Cardiac muscle cell (in vitro differentiated cells and primary cell): ENCODE measurements around the gene SMIM41. TPM values are rescaled to one million over a fixed set of nuclear protein-coding genes. Genes with fewer than 3 reads are reported as not detected.
A peak's percentile ranks its signal among the peaks of the same experiment; 100 is the strongest.

Source experiments
- DNase-seq, 2 donors: peaks; one replicate each; pipeline versions ENCODE4 v3.0.0 to v3.0.0-alpha.2; 2010 to 2017; ENCODE audit warnings: low read depth in 1 of 2, low spot score in 1 of 2
- H3K27ac ChIP-seq: fragments of 200-600 bp; sonication (generic); 2 replicates; pipeline ENCODE4 v1.5.1; 2016
- H3K27me3 ChIP-seq: fragments of 200-600 bp; sonication (generic); 2 replicates; pipeline ENCODE4 v1.6.0; 2016; ENCODE audit warnings: control low read depth
- H3K36me3 ChIP-seq: fragments of 200-600 bp; sonication (generic); 2 replicates; pipeline ENCODE4 v1.5.1; 2016; ENCODE audit warnings: control low read depth
- H3K4me1 ChIP-seq: fragments of 200-600 bp; sonication (generic); 2 replicates; pipeline ENCODE4 v1.8.1; 2017; ENCODE audit warnings: low read depth, mild to moderate bottlenecking, mixed run types
- H3K4me3 ChIP-seq: fragments of 200-600 bp; sonication (generic); 2 replicates; pipeline ENCODE4 v1.5.1; 2016; ENCODE audit warnings: mild to moderate bottlenecking
- H3K9me3 ChIP-seq: fragments of 200-600 bp; sonication (generic); 2 replicates; pipeline ENCODE4 v1.5.1; 2017; ENCODE audit warnings: low read depth, mild to moderate bottlenecking, control low read depth
- CTCF ChIP-seq: IDR thresholded peaks from 2 replicates; pipeline ENCODE4 v1.5.1; 2012; ENCODE audit warnings: low read depth, mild to moderate bottlenecking, low read length
- polyA plus RNA-seq: library from polyadenylated mRNA; unstranded; fragments of >200 nt; fragmentation: Nextera tagmentation; extraction: Ambion mirVana; gene quantifications from 2 replicates; pipeline ENCODE4 v1.2.1, GENCODE V29; 2016
- total RNA-seq: library from RNA; depleted of rRNA; stranded (reverse); fragments of >200 nt; gene quantifications from 2 replicates; pipeline ENCODE4 v1.2.3, GENCODE V29; 2016

The SMIM41 gene
- total and polyA plus RNA-seq, 2 experiments from 2014 or later: not detected

- H3K4me1 ChIP-seq: peaks cover 5% of the 10 kb centered on the region
- no peak overlapping the region for H3K4me3 ChIP-seq
- H3K27me3 ChIP-seq: no peaks in the 10 kb centered on the region
- H3K27ac ChIP-seq: no peak overlapping the region
- no peak for DNase-seq
- no peak for TF ChIP-seq CTCF
- H3K9me3 ChIP-seq: no peaks in the 10 kb centered on the region
- no peaks in the 10 kb centered on the region for H3K36me3 ChIP-seq
Observed at GRCh38 chr12:52046859-52047258, 32.6 kb upstream of the SMIM41 start.

GRCh38 chr12:52049286-52049685 lies 30.2 kb upstream of the SMIM41 start:
- DNase-seq: no peak
- H3K27me3 ChIP-seq: no peaks in the 10 kb centered on the region
- no peak for TF ChIP-seq CTCF
- no peaks in the 10 kb centered on the region for H3K36me3 ChIP-seq
- H3K4me3 ChIP-seq: no peak overlapping the region
- peaks cover 5% of the 10 kb centered on the region for H3K4me1 ChIP-seq
- no peak overlapping the region for H3K27ac ChIP-seq
- no peaks in the 10 kb centered on the region for H3K9me3 ChIP-seq

GRCh38 chr12:52049688-52050087 lies 29.8 kb upstream of the SMIM41 start:
- peak overlapping the region; percentile 97 for H3K27ac ChIP-seq
- H3K4me3 ChIP-seq: no peak overlapping the region
- no peaks in the 10 kb centered on the region for H3K36me3 ChIP-seq
- TF ChIP-seq CTCF: no peak
- no peaks in the 10 kb centered on the region for H3K27me3 ChIP-seq
- no peak for DNase-seq
- H3K9me3 ChIP-seq: no peaks in the 10 kb centered on the region
- peaks cover 5% of the 10 kb centered on the region for H3K4me1 ChIP-seq

DNA sequence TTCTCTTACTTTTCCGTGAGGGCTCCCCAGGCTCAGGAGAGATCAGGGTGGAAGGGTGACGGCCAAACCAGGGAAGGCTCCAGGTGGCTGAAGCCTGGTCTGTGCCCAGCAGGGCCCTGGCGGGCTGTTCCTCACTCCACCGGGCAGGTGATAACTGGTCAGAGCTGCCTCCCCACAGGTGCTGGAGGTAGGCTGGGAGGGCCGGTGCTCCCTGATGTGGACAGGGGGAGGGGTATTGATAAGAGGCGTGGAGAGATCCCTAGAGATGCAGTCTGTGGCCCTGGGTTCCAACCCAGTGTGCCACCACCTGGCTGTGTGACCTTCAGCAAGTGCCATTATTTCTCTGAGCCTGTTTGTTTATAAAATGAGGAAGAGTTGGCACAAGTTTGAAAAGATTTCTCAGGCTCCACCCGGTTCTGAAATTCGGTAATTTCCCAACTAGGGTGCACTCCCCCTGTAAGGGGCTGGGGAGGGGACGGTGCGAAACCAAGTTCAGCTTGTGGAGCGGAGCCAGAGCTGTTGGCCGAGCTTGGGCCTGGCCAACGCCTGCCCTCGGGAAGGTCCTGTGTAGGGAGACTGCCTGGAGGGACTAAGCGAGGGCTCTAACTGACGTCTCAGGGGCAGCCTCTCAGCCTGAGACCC lies 29.3 kb upstream of the SMIM41 start:
- H3K27ac ChIP-seq: peak overlapping the region; percentile 97
- DNase-seq: peak in 1 of 2 donors; percentile 70
- no peaks in the 10 kb centered on the region for H3K27me3 ChIP-seq
- no peak for TF ChIP-seq CTCF
- H3K4me1 ChIP-seq: peaks cover 5% of the 10 kb centered on the region
- peak overlapping the region; percentile 30 for H3K4me3 ChIP-seq
- no peaks in the 10 kb centered on the region for H3K9me3 ChIP-seq
- H3K36me3 ChIP-seq: no peaks in the 10 kb centered on the region

- TF ChIP-seq CTCF: peak; percentile 29
- peak within 1 kb of the TSS; percentile 97 for H3K27ac ChIP-seq
- peak; percentile 98 to 99 for DNase-seq
Observed at GRCh38 chr12:52050758-52051541, 28.6 kb upstream of the SMIM41 start, which contains the start of gene NR4A1. Gene NR4A1, plus strand, starts transcription at chr12:52051442. Its CDS starts 2,887 bp downstream, at chr12:52054329.

More at GRCh38 chr12:52050758-52051541, 28.6 kb upstream of the SMIM41 start, which contains the start of gene NR4A1:
- no peaks in the 10 kb centered on the region for H3K9me3 ChIP-seq
- peaks cover 5% of the 10 kb centered on the region for H3K4me1 ChIP-seq
- no peaks in the 10 kb centered on the region for H3K27me3 ChIP-seq
- H3K4me3 ChIP-seq: peak within 1 kb of the TSS; percentile 45
- no peaks in the 10 kb centered on the region for H3K36me3 ChIP-seq
